ENCODE data around the gene IFITM10. TPM values are rescaled to one million over a fixed set of nuclear protein-coding genes. Genes with fewer than 3 reads are reported as not detected.

Gene IFITM10
- total RNA-seq, 1 experiment from 2014 or later, result 18.0 TPM

DNA sequence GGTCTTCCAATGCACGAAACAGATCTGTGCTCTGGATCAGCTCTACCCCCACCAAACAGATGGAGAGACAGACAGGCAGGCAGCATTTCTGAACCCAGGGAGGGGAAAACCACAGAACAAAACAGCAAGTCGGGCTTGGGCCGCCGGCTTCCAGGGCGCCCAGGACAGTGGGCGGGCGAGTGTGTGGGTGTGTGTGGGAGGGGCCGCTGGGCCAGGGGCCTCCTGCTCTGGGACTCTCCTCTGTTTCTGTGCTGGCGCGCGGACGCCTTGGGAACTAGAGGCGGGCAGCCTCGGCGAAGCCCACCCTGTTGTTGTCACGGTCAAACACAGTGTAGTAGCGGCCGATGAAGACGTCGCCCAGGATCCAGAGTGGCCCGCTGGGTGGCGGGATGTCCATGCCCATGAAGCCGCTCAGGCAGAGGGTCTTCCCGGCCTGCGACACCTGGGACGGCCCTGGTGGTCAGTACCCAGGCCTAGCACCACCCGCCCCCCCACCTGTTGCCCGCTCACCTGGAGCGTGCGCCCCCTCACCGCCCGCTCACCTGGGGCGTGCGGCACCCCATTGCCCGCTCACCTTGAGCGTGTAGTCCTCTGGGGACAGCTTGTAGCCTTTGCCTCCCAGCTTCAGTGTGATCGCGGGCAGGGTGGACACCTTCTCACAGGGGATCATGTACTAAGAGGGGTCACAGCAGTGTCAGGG, 3.0 kb upstream of the IFITM10 start:
- DNase-seq (ENCODE audit: low read depth, low spot score) (no peak), ATAC-seq (no peak)
- intact Hi-C loops (cut with micrococcal nuclease; ENCODE audit: unreplicated experiment), result no loop called here
- Histone ChIP-seq H3K4me3 (ENCODE audit: low read depth in 2 of 2, low read length in 2 of 2) (no peak overlapping the region), H3K9me3 (ENCODE audit: control insufficient read depth, insufficient read depth, low read depth, low read length) (no peaks in the 10 kb centered on the region), H3K4me1 (ENCODE audit: control insufficient read depth, insufficient read depth, low read length) (peaks cover 72% of the 10 kb centered on the region), H3K27me3 (ENCODE audit: control insufficient read depth, insufficient read depth, low read length) (no peaks in the 10 kb centered on the region), H3K36me3 (ENCODE audit: control insufficient read depth, insufficient read depth, low read length) (peaks cover 3% of the 10 kb centered on the region; the same call in 1 of the 2 replicates), H3K27ac (ENCODE audit: low read length) (no peak overlapping the region)
- in situ Hi-C loops (cut with HindIII; ENCODE audit: low pct_unique_long_range_greater_than_20kb, low sequenced_read_pairs), result no loop called here
- ChIA-PET POLR2A (no interaction called here), CTCF (no interaction called here)
- TSS peak; percentile 95 for BruUV-seq (replicated peaks)
- TF ChIP-seq POLR2AphosphoS5 (IDR thresholded peaks at IDR 0.05; ENCODE audit: low read depth, low read length), result no peak

DNA sequence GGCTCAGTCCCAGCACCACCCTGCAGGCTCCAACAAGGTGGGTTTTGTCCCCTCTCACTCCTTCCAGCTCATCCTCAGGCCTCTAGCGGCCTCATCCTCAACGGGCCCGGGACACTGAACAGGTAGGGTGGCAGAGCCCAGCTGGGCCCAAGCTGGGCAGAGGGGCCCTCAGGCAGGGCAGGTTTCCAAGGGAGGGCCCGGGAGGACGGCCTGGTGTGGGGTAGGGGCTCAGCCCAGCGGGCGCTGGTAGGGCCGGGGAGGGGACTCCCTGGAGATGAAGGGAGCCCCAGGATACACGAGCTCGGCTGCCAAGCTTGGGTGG, 2.5 kb upstream of the IFITM10 start:
- in situ Hi-C loops (cut with HindIII; ENCODE audit: low pct_unique_long_range_greater_than_20kb, low sequenced_read_pairs) (no loop called here), intact Hi-C loops (cut with micrococcal nuclease; ENCODE audit: unreplicated experiment) (no loop called here)
- ChIA-PET POLR2A (no interaction called here), CTCF (no interaction called here)
- Histone ChIP-seq H3K9me3 (ENCODE audit: control insufficient read depth, insufficient read depth, low read depth, low read length) (no peaks in the 10 kb centered on the region), H3K27me3 (ENCODE audit: control insufficient read depth, insufficient read depth, low read length) (no peaks in the 10 kb centered on the region), H3K4me1 (ENCODE audit: control insufficient read depth, insufficient read depth, low read length) (peaks cover 67% of the 10 kb centered on the region), H3K36me3 (ENCODE audit: control insufficient read depth, insufficient read depth, low read length) (peaks cover 3% of the 10 kb centered on the region; the same call in 1 of the 2 replicates), H3K4me3 (ENCODE audit: low read depth in 2 of 2, low read length in 2 of 2) (no peak overlapping the region), H3K27ac (ENCODE audit: low read length) (no peak overlapping the region; the same call in 1 of the 2 replicates)
- DNase-seq (ENCODE audit: low read depth, low spot score), result no peak
- TF ChIP-seq SIN3A (IDR thresholded peaks at IDR 0.05; ENCODE audit: borderline replicate concordance, insufficient read depth, low read depth, low read length), result no peak
- 0 out of 2 replicates have a peak, but pooled peaks have one; percentile 4 for TF ChIP-seq POLR2AphosphoS5 (IDR thresholded peaks at IDR 0.05; ENCODE audit: low read depth, low read length)
- no TSS peak for BruUV-seq (replicated peaks)
- no peak for ATAC-seq

DNA sequence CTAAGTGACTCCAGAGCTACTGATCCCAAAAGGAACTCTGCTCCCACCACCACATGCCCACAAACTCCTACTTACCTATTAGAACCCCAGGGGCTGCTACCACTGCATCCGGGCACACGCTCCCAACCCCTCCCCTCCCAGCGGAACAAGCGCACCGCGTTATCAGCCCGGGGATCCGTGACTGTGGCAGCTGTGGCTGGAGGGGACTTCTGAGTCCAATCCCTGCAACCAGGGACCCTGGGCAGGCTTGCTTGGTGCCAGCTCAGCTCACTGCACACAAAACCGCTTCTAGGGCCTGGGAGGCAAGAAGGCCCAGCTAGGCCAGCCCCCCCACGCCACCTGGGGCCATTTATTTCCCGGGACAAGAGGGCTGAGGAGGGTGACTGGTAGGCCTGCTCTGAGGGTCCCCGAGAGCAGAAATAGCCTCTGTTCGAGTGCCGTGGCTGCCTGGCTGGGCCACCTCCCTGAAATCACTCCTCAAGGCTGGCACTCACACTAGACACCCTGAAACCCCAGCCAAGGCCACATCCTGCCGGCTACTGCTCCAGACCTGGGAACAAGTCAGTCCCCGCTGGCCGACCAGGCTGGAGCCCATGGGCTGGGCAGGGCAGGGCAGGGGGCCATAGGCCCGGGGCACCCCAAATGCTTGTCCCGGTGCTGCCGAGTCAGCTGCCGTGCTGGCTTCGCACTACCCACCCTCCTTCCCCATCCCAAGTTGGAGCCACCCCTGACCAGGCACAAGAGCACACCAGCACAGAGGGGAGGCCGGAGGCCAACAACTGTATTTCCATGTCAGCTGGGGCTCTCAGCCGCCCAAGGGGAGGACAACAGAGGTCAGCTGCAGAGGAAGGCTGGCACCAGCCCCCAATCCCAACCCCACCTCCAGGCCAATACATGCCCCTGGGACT, 1.9 kb upstream of the IFITM10 start:
- H3K9me3 ChIP-seq (ENCODE audit: control insufficient read depth, insufficient read depth, low read depth, low read length), result no peaks in the 10 kb centered on the region
- H3K27ac ChIP-seq (ENCODE audit: low read length), result peak overlapping the region; percentile 83
- ChIA-PET CTCF (interaction anchor here (0.6 kb wide), 1 partner anchor 12 kb away, joined by 3 read pairs; no protein-coding TSS in a partner anchor), POLR2A (no interaction called here)
- H3K4me1 ChIP-seq (ENCODE audit: control insufficient read depth, insufficient read depth, low read length), result peaks cover 61% of the 10 kb centered on the region
- BruUV-seq (replicated peaks), result no TSS peak
- intact Hi-C loops (cut with micrococcal nuclease; ENCODE audit: unreplicated experiment) (no loop called here), in situ Hi-C loops (cut with HindIII; ENCODE audit: low pct_unique_long_range_greater_than_20kb, low sequenced_read_pairs) (no loop called here)
- ATAC-seq (no peak), DNase-seq (ENCODE audit: low read depth, low spot score) (no peak)
- peaks cover 3% of the 10 kb centered on the region; the same call in 1 of the 2 replicates for H3K36me3 ChIP-seq (ENCODE audit: control insufficient read depth, insufficient read depth, low read length)
- H3K27me3 ChIP-seq (ENCODE audit: control insufficient read depth, insufficient read depth, low read length), result no peaks in the 10 kb centered on the region
- H3K4me3 ChIP-seq (ENCODE audit: low read depth in 2 of 2, low read length in 2 of 2), result no peak overlapping the region
- 0 out of 2 replicates have a peak, but pooled peaks have one; percentile 0 for TF ChIP-seq POLR2AphosphoS5 (IDR thresholded peaks at IDR 0.05; ENCODE audit: low read depth, low read length)
- TF ChIP-seq, protein P1, sequence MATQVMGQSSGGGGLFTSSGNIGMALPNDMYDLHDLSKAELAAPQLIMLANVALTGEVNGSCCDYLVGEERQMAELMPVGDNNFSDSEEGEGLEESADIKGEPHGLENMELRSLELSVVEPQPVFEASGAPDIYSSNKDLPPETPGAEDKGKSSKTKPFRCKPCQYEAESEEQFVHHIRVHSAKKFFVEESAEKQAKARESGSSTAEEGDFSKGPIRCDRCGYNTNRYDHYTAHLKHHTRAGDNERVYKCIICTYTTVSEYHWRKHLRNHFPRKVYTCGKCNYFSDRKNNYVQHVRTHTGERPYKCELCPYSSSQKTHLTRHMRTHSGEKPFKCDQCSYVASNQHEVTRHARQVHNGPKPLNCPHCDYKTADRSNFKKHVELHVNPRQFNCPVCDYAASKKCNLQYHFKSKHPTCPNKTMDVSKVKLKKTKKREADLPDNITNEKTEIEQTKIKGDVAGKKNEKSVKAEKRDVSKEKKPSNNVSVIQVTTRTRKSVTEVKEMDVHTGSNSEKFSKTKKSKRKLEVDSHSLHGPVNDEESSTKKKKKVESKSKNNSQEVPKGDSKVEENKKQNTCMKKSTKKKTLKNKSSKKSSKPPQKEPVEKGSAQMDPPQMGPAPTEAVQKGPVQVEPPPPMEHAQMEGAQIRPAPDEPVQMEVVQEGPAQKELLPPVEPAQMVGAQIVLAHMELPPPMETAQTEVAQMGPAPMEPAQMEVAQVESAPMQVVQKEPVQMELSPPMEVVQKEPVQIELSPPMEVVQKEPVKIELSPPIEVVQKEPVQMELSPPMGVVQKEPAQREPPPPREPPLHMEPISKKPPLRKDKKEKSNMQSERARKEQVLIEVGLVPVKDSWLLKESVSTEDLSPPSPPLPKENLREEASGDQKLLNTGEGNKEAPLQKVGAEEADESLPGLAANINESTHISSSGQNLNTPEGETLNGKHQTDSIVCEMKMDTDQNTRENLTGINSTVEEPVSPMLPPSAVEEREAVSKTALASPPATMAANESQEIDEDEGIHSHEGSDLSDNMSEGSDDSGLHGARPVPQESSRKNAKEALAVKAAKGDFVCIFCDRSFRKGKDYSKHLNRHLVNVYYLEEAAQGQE (IDR thresholded peaks at IDR 0.05; ENCODE audit: insufficient read depth in 1 of 2, low read depth in 2 of 2, low read length in 1 of 2), result no peak

Measured in Panc1 (cell line).